Prostate gland (tissue), 2 donors: Measurements from ENCODE around the gene RWDD1.

Source experiments
- POLR2AphosphoS5 ChIP-seq: sonication (generic); formaldehyde crosslinking; IDR thresholded peaks from one replicate; pipeline ENCODE4 v1.6.1; 2017; ENCODE audit warnings: antibody characterized with exemption
- TF ChIP-seq, protein P1 (sequence below), 4 experiments: fragments of 200-600 bp in 2 of 4; fragments of 450-650 bp in 2 of 4; sonication (generic) in 2 of 4; IDR thresholded peaks; 1 replicate in 3 of 4; 2 replicates in 1 of 4; pipeline ENCODE4 v1.5.1; 2016 to 2019; ENCODE audit warnings: antibody characterized with exemption in 4 of 4, mild to moderate bottlenecking in 2 of 4, moderate library complexity in 2 of 4

DNA sequence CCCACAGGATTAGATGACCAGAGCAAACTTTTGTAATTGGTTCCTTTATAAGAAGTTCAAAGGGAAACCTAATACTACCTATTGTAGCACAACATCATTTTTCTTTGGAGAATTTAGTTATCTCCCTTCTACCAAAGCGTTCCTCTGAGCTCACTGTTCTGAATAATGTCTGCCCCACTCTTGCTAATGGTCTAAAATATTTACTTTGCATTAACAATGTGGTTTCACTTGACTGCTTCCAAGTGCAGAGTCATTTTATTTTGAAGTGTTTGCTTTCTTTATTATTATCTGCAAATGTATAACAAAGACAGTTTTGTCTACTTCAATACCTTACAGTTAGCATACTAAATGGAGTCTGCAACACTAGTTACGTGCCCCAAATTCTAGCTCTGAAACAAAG, 40.9 kb upstream of the RWDD1 start:
- TF ChIP-seq, protein P1, sequence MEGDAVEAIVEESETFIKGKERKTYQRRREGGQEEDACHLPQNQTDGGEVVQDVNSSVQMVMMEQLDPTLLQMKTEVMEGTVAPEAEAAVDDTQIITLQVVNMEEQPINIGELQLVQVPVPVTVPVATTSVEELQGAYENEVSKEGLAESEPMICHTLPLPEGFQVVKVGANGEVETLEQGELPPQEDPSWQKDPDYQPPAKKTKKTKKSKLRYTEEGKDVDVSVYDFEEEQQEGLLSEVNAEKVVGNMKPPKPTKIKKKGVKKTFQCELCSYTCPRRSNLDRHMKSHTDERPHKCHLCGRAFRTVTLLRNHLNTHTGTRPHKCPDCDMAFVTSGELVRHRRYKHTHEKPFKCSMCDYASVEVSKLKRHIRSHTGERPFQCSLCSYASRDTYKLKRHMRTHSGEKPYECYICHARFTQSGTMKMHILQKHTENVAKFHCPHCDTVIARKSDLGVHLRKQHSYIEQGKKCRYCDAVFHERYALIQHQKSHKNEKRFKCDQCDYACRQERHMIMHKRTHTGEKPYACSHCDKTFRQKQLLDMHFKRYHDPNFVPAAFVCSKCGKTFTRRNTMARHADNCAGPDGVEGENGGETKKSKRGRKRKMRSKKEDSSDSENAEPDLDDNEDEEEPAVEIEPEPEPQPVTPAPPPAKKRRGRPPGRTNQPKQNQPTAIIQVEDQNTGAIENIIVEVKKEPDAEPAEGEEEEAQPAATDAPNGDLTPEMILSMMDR (IDR thresholded peaks at IDR 0.05) = no peak
- TF ChIP-seq POLR2AphosphoS5 = no peak
